MV-4-11 (cell line): ENCODE data around the gene NFAT5.
A peak's percentile ranks its signal among the peaks of the same experiment; 100 is the strongest.
"Not testable (repeated sequence)": the region's sequence is repeated elsewhere in the genome, so short reads cannot be mapped to it uniquely, and the experiment has no call there.

Experiments used
- DNase-seq: peaks from one replicate; lab custom pipeline; 2025; lab: John Stamatoyannopoulos, UW

NFAT5 gene

GRCh38 chr16:69565671-69566239, at the start of gene NFAT5:
TSS of gene NFAT5 (plus strand) at chr16:69565966. CDS start at chr16:69566302, 336 bp downstream.
- peak; percentile 73 for DNase-seq

GRCh38 chr16:69517914-69518313, 47.9 kb upstream of the NFAT5 start:
- not testable (repeated sequence) for DNase-seq

- DNase-seq: no peak
Observed at GRCh38 chr16:69520413-69520799, 45.4 kb upstream of the NFAT5 start.

GRCh38 chr16:69520800-69521602, 44.8 kb upstream of the NFAT5 start:
- peak; percentile 68 for DNase-seq

GRCh38 chr16:69522041-69522578, 43.7 kb upstream of the NFAT5 start:
- DNase-seq: no peak

- DNase-seq: peak; percentile 64
Observed at GRCh38 chr16:69522732-69523404, 42.9 kb upstream of the NFAT5 start.

GRCh38 chr16:69523566-69524305, 42.0 kb upstream of the NFAT5 start:
- no peak for DNase-seq

- DNase-seq: no peak
Observed at GRCh38 chr16:69526831-69527655, 38.7 kb upstream of the NFAT5 start.

GRCh38 chr16:69531988-69532387, 33.8 kb upstream of the NFAT5 start:
- no peak for DNase-seq

GRCh38 chr16:69532641-69533455, 32.9 kb upstream of the NFAT5 start:
- no peak for DNase-seq

GRCh38 chr16:69534720-69535119, 31.0 kb upstream of the NFAT5 start:
- no peak for DNase-seq

- no peak for DNase-seq
Observed at GRCh38 chr16:69535123-69536050, 30.4 kb upstream of the NFAT5 start.

- DNase-seq: no peak
Observed at GRCh38 chr16:69537706-69538080, 28.1 kb upstream of the NFAT5 start.

- DNase-seq: no peak
Observed at GRCh38 chr16:69538808-69539207, 27.0 kb upstream of the NFAT5 start.

- no peak for DNase-seq
Observed at GRCh38 chr16:69542974-69543373, 22.8 kb upstream of the NFAT5 start.

GRCh38 chr16:69544088-69544487, 21.7 kb upstream of the NFAT5 start:
- no peak for DNase-seq

- DNase-seq: not testable (repeated sequence)
Observed at GRCh38 chr16:69546663-69547062, 19.1 kb upstream of the NFAT5 start.

GRCh38 chr16:69553332-69553731, 12.4 kb upstream of the NFAT5 start:
- DNase-seq: no peak

GRCh38 chr16:69554495-69554894, 11.3 kb upstream of the NFAT5 start:
- peak; percentile 27 for DNase-seq
